SH-SY5Y (cell line): ENCODE data around the gene LRMDA.

Source experiments
- GATA2 ChIP-seq: IDR thresholded peaks from 2 replicates; pipeline ENCODE4 v1.6.1; 2011; ENCODE audit warnings: mild to moderate bottlenecking, low read depth, low read length
- GATA3 ChIP-seq: IDR thresholded peaks from 2 replicates; pipeline ENCODE4 v1.6.1; 2011; ENCODE audit warnings: low read depth, mild to moderate bottlenecking, low read length, moderate library complexity

- TF ChIP-seq GATA2, result no peak
- TF ChIP-seq GATA3, result no peak
Measured at GRCh38 chr10:75484717-75485116, 53.3 kb downstream of the LRMDA start.
